GM12878 (cell line): ENCODE data around the gene WIPF2. TPM values are rescaled to one million over a fixed set of nuclear protein-coding genes. Genes with fewer than 3 reads are reported as not detected.

ENCODE experiments used
- BCL11A ChIP-seq: IDR thresholded peaks from 2 replicates; pipeline ENCODE4 v1.6.1; 2011; ENCODE audit warnings: low read depth, low read length
- BCL3 ChIP-seq: IDR thresholded peaks from 2 replicates; pipeline ENCODE4 v1.6.1; 2011; ENCODE audit warnings: borderline replicate concordance, low read depth, mild to moderate bottlenecking, moderate library complexity, low read length; ENCODE audit not compliant: insufficient read depth, poor library complexity, severe bottlenecking
- BRCA1 ChIP-seq: IDR thresholded peaks from 2 replicates; pipeline ENCODE4 v1.6.1; 2011; ENCODE audit warnings: low read depth, low read length, improper control_type of control experiment
- CEBPZ ChIP-seq: fragments of 150-350 bp; IDR thresholded peaks from 2 replicates; pipeline ENCODE4 v1.6.1; 2016; ENCODE audit warnings: low read depth, low read length
- CUX1 ChIP-seq: IDR thresholded peaks from 2 replicates; pipeline ENCODE4 v1.6.1; 2012; ENCODE audit warnings: improper control_type of control experiment, low read depth, low read length; ENCODE audit not compliant: insufficient replicate concordance
- ESRRA ChIP-seq: IDR thresholded peaks from 2 replicates; pipeline ENCODE4 v1.6.1; 2012; ENCODE audit warnings: mild to moderate bottlenecking, low read length, improper control_type of control experiment
- MEF2B ChIP-seq: fragments of 450-650 bp; IDR thresholded peaks from 2 replicates; pipeline ENCODE4 v1.6.1; 2018; ENCODE audit warnings: mild to moderate bottlenecking, moderate library complexity; ENCODE audit not compliant: partially characterized antibody, poor library complexity, severe bottlenecking
- MXI1 ChIP-seq: fragments of 150-350 bp; IDR thresholded peaks from 2 replicates; pipeline ENCODE4 v1.6.1; 2011; ENCODE audit warnings: low read depth, mild to moderate bottlenecking, inconsistent platforms, low read length, improper control_type of control experiment
- NR2F1 ChIP-seq: fragments of 450-650 bp; conservative IDR thresholded peaks from 2 replicates; pipeline ENCODE4 v1.6.1; 2017; ENCODE audit warnings: mild to moderate bottlenecking
- PAX8 ChIP-seq: fragments of 450-650 bp; IDR thresholded peaks from 2 replicates; pipeline ENCODE4 v1.6.1; 2017; ENCODE audit warnings: mild to moderate bottlenecking, moderate library complexity
- PML ChIP-seq: IDR thresholded peaks from 2 replicates; pipeline ENCODE4 v1.6.1; 2012; ENCODE audit warnings: low read length, inconsistent platforms
- POLR2A ChIP-seq: IDR thresholded peaks from 2 replicates; pipeline ENCODE4 v1.6.1; 2011; ENCODE audit warnings: low read depth, mild to moderate bottlenecking, low read length
- TAF1 ChIP-seq: IDR thresholded peaks from 2 replicates; pipeline ENCODE4 v1.6.1; 2011; ENCODE audit warnings: mild to moderate bottlenecking, low read depth, low read length, borderline replicate concordance
- WRNIP1 ChIP-seq: IDR thresholded peaks from 2 replicates; pipeline ENCODE4 v1.6.1; 2011; ENCODE audit warnings: low read depth, low read length, improper control_type of control experiment, borderline replicate concordance
- polyA plus RNA-seq, 11 experiments: library from polyadenylated mRNA; depleted of rRNA in 4 of 11; unstranded in 6 of 11; stranded (reverse) in 5 of 11; fragments of >200 nt; fragmentation: Nextera tagmentation in 4 of 11; fragmentation: Illumina TruSeq in 1 of 11; extraction: Ambion mirVana in 4 of 11; extraction: Trizol in 1 of 11; gene quantifications; 1 replicate in 1 of 11; 2 replicates in 10 of 11; pipeline versions ENCODE4 v1.2.1 to v1.2.3, GENCODE V29; 2011 to 2016; ENCODE audit warnings: inconsistent platforms in 2 of 11, missing spikeins in 2 of 11, low read depth in 1 of 11
- total RNA-seq, 4 experiments: library from RNA; depleted of rRNA in 3 of 4; stranded (reverse); fragments of >200 nt in 3 of 4; fragmentation: Illumina TruSeq in 1 of 4; extraction: Trizol in 1 of 4; gene quantifications; 2 replicates each; pipeline versions ENCODE4 v1.2.1 to v1.2.3, GENCODE V29; 2013 to 2021
- TF ChIP-seq, protein P1 (sequence below): fragments of 450-650 bp; formaldehyde crosslinking; IDR thresholded peaks from 2 replicates; pipeline ENCODE4 v1.4.0; 2022; ENCODE audit warnings: mild to moderate bottlenecking, moderate library complexity

The WIPF2 gene
- total and polyA plus RNA-seq, 10 of the 15 experiments (the other 5 are each of a cell fraction or from before 2014, with no cell fraction given): 4.2 to 20.8 (median 7.1) TPM

- TF ChIP-seq CEBPZ (no peak), ESRRA (0 out of 2 replicates have a peak, but pooled peaks have one; percentile 39), BCL3 (no peak), TAF1 (peak; percentile 71; the same call in 1 of the 2 replicates), BCL11A (peak; percentile 44; the same call in 1 of the 2 replicates), BRCA1 (no peak), PAX8 (no peak), POLR2A (peak; percentile 79), CUX1 (no peak), PML (no peak), MEF2B (peak; percentile 93), NR2F1 (peak; percentile 45; the same call in 1 of the 2 replicates), MXI1 (peak; percentile 89), WRNIP1 (no peak)
- TF ChIP-seq, protein P1, sequence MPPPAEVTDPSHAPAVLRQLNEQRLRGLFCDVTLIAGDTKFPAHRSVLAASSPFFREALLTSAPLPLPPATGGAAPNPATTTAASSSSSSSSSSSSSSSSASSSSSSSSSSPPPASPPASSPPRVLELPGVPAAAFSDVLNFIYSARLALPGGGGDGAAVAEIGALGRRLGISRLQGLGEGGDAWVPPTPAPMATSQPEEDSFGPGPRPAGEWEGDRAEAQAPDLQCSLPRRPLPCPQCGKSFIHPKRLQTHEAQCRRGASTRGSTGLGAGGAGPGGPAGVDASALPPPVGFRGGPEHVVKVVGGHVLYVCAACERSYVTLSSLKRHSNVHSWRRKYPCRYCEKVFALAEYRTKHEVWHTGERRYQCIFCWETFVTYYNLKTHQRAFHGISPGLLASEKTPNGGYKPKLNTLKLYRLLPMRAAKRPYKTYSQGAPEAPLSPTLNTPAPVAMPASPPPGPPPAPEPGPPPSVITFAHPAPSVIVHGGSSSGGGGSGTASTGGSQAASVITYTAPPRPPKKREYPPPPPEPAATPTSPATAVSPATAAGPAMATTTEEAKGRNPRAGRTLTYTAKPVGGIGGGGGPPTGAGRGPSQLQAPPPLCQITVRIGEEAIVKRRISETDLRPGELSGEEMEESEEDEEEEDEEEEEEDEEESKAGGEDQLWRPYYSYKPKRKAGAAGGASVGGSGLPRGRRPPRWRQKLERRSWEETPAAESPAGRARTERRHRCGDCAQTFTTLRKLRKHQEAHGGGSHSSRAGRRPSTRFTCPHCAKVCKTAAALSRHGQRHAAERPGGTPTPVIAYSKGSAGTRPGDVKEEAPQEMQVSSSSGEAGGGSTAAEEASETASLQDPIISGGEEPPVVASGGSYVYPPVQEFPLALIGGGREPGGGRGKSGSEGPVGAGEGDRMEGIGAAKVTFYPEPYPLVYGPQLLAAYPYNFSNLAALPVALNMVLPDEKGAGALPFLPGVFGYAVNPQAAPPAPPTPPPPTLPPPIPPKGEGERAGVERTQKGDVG (CRISPR knock-in tag): no peak
These were observed 99.1 kb downstream of the WIPF2 start (continued) for GRCh38 chr17:40317880-40318829.
